ENCODE data around the gene TEX2.
"Not testable (repeated sequence)": the region's sequence is repeated elsewhere in the genome, so short reads cannot be mapped to it uniquely, and the experiment has no call there.

Gene TEX2

GRCh38 chr17:64212122-64212521, 50.9 kb downstream of the TEX2 start:
- no peak for DNase-seq

GRCh38 chr17:64209983-64210382, 53.1 kb downstream of the TEX2 start:
- DNase-seq: no peak

- DNase-seq: no peak
These were observed 53.6 kb downstream of the TEX2 start for GRCh38 chr17:64209356-64209941.

- DNase-seq: not testable (repeated sequence)
These were observed 54.4 kb downstream of the TEX2 start for GRCh38 chr17:64208656-64209055.

- no peak for DNase-seq
These were observed 57.3 kb downstream of the TEX2 start for GRCh38 chr17:64205804-64206203.

- no peak for DNase-seq
These were observed 59.4 kb downstream of the TEX2 start for GRCh38 chr17:64203630-64204029.

- DNase-seq: no peak
These were observed 60.2 kb downstream of the TEX2 start for GRCh38 chr17:64202683-64203344.

- DNase-seq: no peak
These were observed 62.7 kb downstream of the TEX2 start for GRCh38 chr17:64200080-64201032.

- no peak for DNase-seq
These were observed 64.5 kb downstream of the TEX2 start for GRCh38 chr17:64198331-64199090.

- no peak for DNase-seq
These were observed 66.5 kb downstream of the TEX2 start for GRCh38 chr17:64196601-64197000.

GRCh38 chr17:64193561-64193960, 69.5 kb downstream of the TEX2 start:
- no peak for DNase-seq

GRCh38 chr17:64192589-64192988, 70.5 kb downstream of the TEX2 start:
- no peak for DNase-seq

- no peak for DNase-seq
These were observed 72.6 kb downstream of the TEX2 start for GRCh38 chr17:64190472-64190871.

GRCh38 chr17:64188088-64188487, 75.0 kb downstream of the TEX2 start:
- no peak for DNase-seq

GRCh38 chr17:64187093-64187895, 75.8 kb downstream of the TEX2 start:
- DNase-seq: no peak

GRCh38 chr17:64186171-64187092, 76.6 kb downstream of the TEX2 start:
- DNase-seq: no peak

GRCh38 chr17:64185557-64185956, 77.5 kb downstream of the TEX2 start:
- DNase-seq: not testable (repeated sequence)

GRCh38 chr17:64185101-64185500, 78.0 kb downstream of the TEX2 start:
- DNase-seq: no peak

- DNase-seq: no peak
These were observed 79.2 kb downstream of the TEX2 start for GRCh38 chr17:64183815-64184214.

- DNase-seq: no peak
These were observed 80.6 kb downstream of the TEX2 start for GRCh38 chr17:64182325-64183012.

Data from activated effector memory CD4-positive, alpha-beta T cell treated with anti-CD3 and anti-CD28 coated beads, Interleukin-2, amount 50 U/mL, for 16 hours (primary cell).